GM12874 (cell line): Measurements from ENCODE around the gene RHO.
A peak's percentile ranks its signal among the peaks of the same experiment; 100 is the strongest.

Experiments
- CTCF ChIP-seq: IDR thresholded peaks from 2 replicates; pipeline ENCODE4 v1.5.1; 2011; ENCODE audit warnings: low read depth, mild to moderate bottlenecking, control low read depth, low read length, moderate library complexity; ENCODE audit not compliant: insufficient read depth

RHO gene

GRCh38 chr3:129490273-129490675 lies 38.2 kb upstream of the RHO start:
- TF ChIP-seq CTCF: peak; percentile 85

- no peak for TF ChIP-seq CTCF
Observed at GRCh38 chr3:129491794-129492193, 36.6 kb upstream of the RHO start.

- no peak for TF ChIP-seq CTCF
Observed at GRCh38 chr3:129492691-129493090, 35.7 kb upstream of the RHO start.

- TF ChIP-seq CTCF: no peak
Observed at GRCh38 chr3:129493206-129493605, 35.2 kb upstream of the RHO start.

- no peak for TF ChIP-seq CTCF
Observed at GRCh38 chr3:129500334-129500658, 28.1 kb upstream of the RHO start.

- no peak for TF ChIP-seq CTCF
Observed at GRCh38 chr3:129501630-129502029, 26.8 kb upstream of the RHO start.

- TF ChIP-seq CTCF: no peak
Observed at GRCh38 chr3:129502641-129503408, 25.6 kb upstream of the RHO start.
